Heart right ventricle (tissue), 16 donors: ENCODE measurements around the gene PACSIN2. TPM values are rescaled to one million over a fixed set of nuclear protein-coding genes. Genes with fewer than 3 reads are reported as not detected.

Experiments
- ATAC-seq, 8 donors: fragments of 200-7000 bp; cut with Tn5 transposase; one replicate each; pipeline ENCODE4 v1.9.1; 2020; ENCODE audit warnings: mild to moderate bottlenecking in 8 of 8, moderate library complexity in 8 of 8, moderate number of reproducible peaks in 1 of 8
- DNase-seq, 2 donors: peaks; one replicate each; pipeline ENCODE4 v3.0.0-alpha.2; 2020
- H3K27ac ChIP-seq, 10 donors: fragments of 200-600 bp; sonication (generic) in 2 of 10; one replicate each; pipeline versions ENCODE4 v1.5.0 to v1.8.0; 2020 to 2022; ENCODE audit warnings: mild to moderate bottlenecking in 3 of 10
- H3K27me3 ChIP-seq, 7 donors: fragments of 200-600 bp; one replicate each; pipeline ENCODE4 v1.8.0; 2021 to 2022; ENCODE audit warnings: mild to moderate bottlenecking in 2 of 7
- H3K36me3 ChIP-seq, 9 donors: fragments of 200-600 bp; sonication (generic) in 1 of 9; one replicate each; pipeline versions ENCODE4 v1.5.0 to v1.8.0; 2020 to 2022; ENCODE audit warnings: mild to moderate bottlenecking in 2 of 9
- H3K4me1 ChIP-seq, 9 donors: fragments of 200-600 bp; sonication (generic) in 1 of 9; one replicate each; pipeline versions ENCODE4 v1.5.0 to v1.8.0; 2020 to 2022; ENCODE audit warnings: mild to moderate bottlenecking in 4 of 9
- H3K4me3 ChIP-seq, 10 donors: fragments of 200-600 bp; sonication (generic) in 2 of 10; one replicate each; pipeline versions ENCODE4 v1.5.0 to v1.8.0; 2020 to 2022; ENCODE audit warnings: mild to moderate bottlenecking in 7 of 10, moderate library complexity in 2 of 10
- H3K9me3 ChIP-seq, 11 donors: fragments of 200-600 bp in 10 of 11; sonication (generic) in 2 of 11; one replicate each; pipeline versions ENCODE4 v1.5.0 to v1.8.0; 2013 to 2022; ENCODE audit warnings: mild to moderate bottlenecking in 2 of 11, control low read depth in 1 of 11, moderate library complexity in 1 of 11
- WGBS, 2 donors: extraction: QIAGEN DNeasy Blood & Tissue Kit; methylation state at CpG; one replicate each; pipeline ENCODE4 v1.1.7; 2013; ENCODE audit warnings: inconsistent platforms in 1 of 2; 5-methylcytosine and 5-hydroxymethylcytosine counted together
- intact Hi-C, 10 donors: fragments of 100-400 bp; cut with DNase I; formaldehyde crosslinking; loops; one replicate each; pipeline versions ENCODE4 v1.11.1 to v1.14.2; 2022
- polyA plus RNA-seq, 2 donors: library from polyadenylated mRNA; stranded (reverse); fragments of 200-250 nt; gene quantifications; one replicate each; pipeline ENCODE4 v1.2.3, GENCODE V29; 2013
- total RNA-seq, 10 donors: library from RNA; stranded (reverse); fragmentation: NEBNext Ultra II Directional in 3 of 10; extraction: Animal tissue kit (Norgen Biotek cat#: 25700) in 3 of 10; gene quantifications; one replicate each; pipeline versions ENCODE4 v1.2.1 to v1.2.4, GENCODE V29; 2021 to 2023
- TF ChIP-seq, protein P1 (sequence below), 9 donors: fragments of 200-600 bp; sonication (generic) in 2 of 9; IDR thresholded peaks; one replicate each; pipeline versions ENCODE4 v1.5.0 to v1.8.0; 2021 to 2022; ENCODE audit warnings: antibody characterized with exemption in 9 of 9, mild to moderate bottlenecking in 5 of 9, moderate library complexity in 1 of 9
- donor health status: Arrhythmogenic right ventricular cardiomyopathy.
- donor health status: ischemic (EF 13 %, LVEDD 7.1; RV severe dilation, severe dysfunction).
- donor health status: healthy with polysubstance abuse.
- donor health status: DM: no; HTN: yes; CAD: no.
- donor health status: DM: no; HTN: no; CAD: no.
- donor health status: ischemic (EF 25% LVEDD 6.9; RV normal size, moderate dysfunction).
- donor health status: ischemic (EF 25% LVEDD 5.7; RV mildly dilated, moderate dysfunction).
- donor health status: healthy.
- donor health status: DM: yes; HTN: yes; CAD: no.
- donor health status: Ischemic cardiomyopathy.
- donor health status: ischemic (EF 35%, LVEDD 5.7; RV mildly dilated, moderate dysfunction).
- donor health status: nonischemic (EF 11% LVEDD 7.7; RV severe dilation, severe dysfunction).
- donor health status: DM: yes; HTN: yes; CAD: no.
- donor health status: PGD.
- donor health status: ischemic (EF 29% LVEDD 5.4; RV normal size, mild dysfunction).
- donor health status: nonischemic (EF 23%, LVEDD 6.1; RV moderate dilation, normal function).

PACSIN2 gene
- total and polyA plus RNA-seq, 12 donors: 24.3 to 69.7 (median 57.0) TPM

DNA sequence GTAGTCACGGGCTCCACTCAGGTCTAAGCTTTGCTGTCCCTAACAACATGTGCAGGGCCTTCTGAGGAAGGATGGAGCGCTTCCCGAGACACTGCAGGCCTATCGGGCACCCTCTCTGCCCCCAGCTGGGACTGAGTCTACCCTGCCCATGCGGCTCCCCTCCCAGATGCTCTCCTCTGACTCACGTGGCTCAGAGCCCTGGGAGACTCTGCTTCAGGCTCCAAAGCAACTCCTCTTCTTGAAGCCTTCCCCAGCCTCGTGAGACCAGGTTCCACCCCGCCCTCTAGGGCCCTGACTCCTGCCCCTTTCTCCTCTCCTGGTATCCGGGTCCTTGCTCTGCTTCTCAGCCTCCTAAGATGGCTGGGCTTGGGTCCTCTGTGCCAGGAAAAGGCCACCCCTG lies 129.5 kb downstream of the PACSIN2 start:
- H3K4me3 ChIP-seq: no peak overlapping the region
- ATAC-seq (peak in 1 of 8 donors; percentile 24), DNase-seq (no peak)
- no peak overlapping the region for H3K27ac ChIP-seq
- TF ChIP-seq, protein P1, sequence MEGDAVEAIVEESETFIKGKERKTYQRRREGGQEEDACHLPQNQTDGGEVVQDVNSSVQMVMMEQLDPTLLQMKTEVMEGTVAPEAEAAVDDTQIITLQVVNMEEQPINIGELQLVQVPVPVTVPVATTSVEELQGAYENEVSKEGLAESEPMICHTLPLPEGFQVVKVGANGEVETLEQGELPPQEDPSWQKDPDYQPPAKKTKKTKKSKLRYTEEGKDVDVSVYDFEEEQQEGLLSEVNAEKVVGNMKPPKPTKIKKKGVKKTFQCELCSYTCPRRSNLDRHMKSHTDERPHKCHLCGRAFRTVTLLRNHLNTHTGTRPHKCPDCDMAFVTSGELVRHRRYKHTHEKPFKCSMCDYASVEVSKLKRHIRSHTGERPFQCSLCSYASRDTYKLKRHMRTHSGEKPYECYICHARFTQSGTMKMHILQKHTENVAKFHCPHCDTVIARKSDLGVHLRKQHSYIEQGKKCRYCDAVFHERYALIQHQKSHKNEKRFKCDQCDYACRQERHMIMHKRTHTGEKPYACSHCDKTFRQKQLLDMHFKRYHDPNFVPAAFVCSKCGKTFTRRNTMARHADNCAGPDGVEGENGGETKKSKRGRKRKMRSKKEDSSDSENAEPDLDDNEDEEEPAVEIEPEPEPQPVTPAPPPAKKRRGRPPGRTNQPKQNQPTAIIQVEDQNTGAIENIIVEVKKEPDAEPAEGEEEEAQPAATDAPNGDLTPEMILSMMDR (IDR thresholded peaks at IDR 0.05): no peak
- H3K9me3 ChIP-seq: no peaks in the 10 kb centered on the region
- H3K4me1 ChIP-seq: peaks cover 0 to 33% (median 14%) of the 10 kb centered on the region in 9 donors
- peaks cover 0 to 98% (median 41%) of the 10 kb centered on the region in 9 donors for H3K36me3 ChIP-seq
- 79 to 83% methylated on average over 9 of the region's 9 CpGs for WGBS, 2 donors
- intact Hi-C loops: no loop called here
- H3K27me3 ChIP-seq: no peaks in the 10 kb centered on the region

DNA sequence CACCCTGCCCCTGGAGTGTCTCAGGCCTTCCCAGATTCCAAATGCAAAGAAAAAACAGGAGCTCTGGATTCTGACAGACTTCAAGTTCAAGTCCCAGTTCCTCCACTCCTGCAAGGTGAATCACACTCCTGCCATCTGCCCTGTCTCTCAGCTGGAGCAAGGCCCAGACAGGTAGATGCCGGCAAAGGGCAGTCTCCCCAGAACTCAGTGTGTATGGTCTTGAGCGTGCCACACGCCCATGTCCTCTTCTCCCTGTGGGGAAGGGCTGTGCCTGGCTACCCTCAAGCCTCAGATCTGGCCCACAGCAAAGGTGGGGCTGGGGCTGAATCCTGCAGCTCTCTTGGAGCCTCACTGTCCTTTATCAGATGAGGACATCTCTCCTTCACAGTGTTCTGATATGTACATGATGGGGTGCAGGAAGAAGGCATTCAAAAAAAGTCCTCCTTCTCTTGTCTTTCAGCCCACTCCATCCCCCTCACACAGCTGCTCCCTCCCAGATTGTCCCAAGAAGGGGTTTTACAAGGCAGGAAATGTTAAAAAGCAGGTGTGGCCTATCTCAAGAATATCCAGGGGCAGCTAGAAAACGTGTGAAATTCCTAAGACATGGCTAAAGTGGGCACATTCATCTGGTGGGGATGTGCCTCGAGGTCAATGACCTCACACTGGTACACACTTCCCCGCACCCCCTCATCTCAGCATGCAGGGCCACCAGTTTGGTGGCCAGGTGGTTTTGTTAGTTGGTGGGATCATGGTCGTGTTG lies 130.2 kb downstream of the PACSIN2 start:
- WGBS, 2 donors: 77 to 80% methylated on average over 7 of the region's 7 CpGs
- H3K4me1 ChIP-seq: peaks cover 0 to 33% (median 14%) of the 10 kb centered on the region in 9 donors

DNA sequence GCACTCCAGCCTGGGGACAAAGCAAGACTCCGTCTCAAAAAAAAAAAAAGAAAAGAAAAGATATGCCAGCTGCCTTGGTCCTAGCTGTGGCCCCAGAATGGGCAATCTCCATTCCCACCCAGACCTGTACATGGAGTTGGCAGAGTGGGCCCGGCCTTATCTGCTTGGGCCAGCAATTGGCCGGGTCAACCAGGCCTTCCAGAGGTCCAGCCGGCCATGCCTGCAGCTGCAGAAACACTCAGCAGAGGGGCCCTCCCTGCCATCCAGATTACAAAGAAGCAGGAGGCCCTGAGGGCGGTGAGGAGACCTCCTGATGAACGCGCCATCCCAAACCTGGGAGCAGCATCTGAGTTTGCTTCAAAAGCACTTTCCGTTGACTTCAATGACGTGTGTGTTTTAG lies 131.0 kb downstream of the PACSIN2 start:
- no peak overlapping the region for H3K4me3 ChIP-seq
- peaks cover 0 to 33% (median 11%) of the 10 kb centered on the region in 9 donors for H3K4me1 ChIP-seq
- ATAC-seq: no peak

More for the DNA sequence above, 130.2 kb downstream of the PACSIN2 start:
- no peak for ATAC-seq
- intact Hi-C loops: no loop called here
- Histone ChIP-seq H3K9me3 (no peaks in the 10 kb centered on the region), H3K36me3 (peaks cover 0 to 98% (median 35%) of the 10 kb centered on the region in 9 donors), H3K4me3 (no peak overlapping the region), H3K27ac (no peak overlapping the region), H3K27me3 (no peaks in the 10 kb centered on the region)
- TF ChIP-seq, protein P1 (IDR thresholded peaks at IDR 0.05): no peak
- DNase-seq: no peak

DNA sequence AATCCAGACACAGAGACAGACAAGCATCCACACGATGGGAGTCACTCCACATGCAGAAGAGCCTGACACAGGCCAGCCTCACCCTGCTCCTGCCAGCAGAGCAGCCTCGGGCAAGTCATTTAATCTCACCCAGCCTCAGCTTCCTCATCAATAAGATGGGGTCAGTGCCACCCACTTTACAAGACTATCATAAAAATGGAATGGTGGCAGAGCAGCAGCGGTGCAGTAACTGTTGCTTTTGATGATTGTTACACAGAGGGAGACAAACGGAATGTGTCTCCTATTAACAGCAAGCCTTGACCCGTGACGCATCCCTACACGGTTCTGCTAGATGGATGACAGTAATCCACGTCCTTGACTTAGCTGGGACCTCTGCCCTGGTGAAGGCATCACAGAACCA lies 131.8 kb downstream of the PACSIN2 start:
- ATAC-seq (no peak), DNase-seq (no peak)
- intact Hi-C loops: no loop called here
- TF ChIP-seq, protein P1 (IDR thresholded peaks at IDR 0.05): no peak
- Histone ChIP-seq H3K4me1 (peaks cover 0 to 39% (median 13%) of the 10 kb centered on the region in 9 donors), H3K9me3 (no peaks in the 10 kb centered on the region), H3K36me3 (peaks cover 0 to 99% (median 36%) of the 10 kb centered on the region in 9 donors), H3K27ac (peak overlapping the region in 2 of 10 donors; percentile 15 to 46), H3K4me3 (no peak overlapping the region), H3K27me3 (no peaks in the 10 kb centered on the region)
- WGBS, 2 donors: 84 to 85% methylated on average over 8 of the region's 8 CpGs

More for the DNA sequence above, 131.0 kb downstream of the PACSIN2 start:
- no peak for DNase-seq
- intact Hi-C loops: no loop called here
- Histone ChIP-seq H3K27me3 (no peaks in the 10 kb centered on the region), H3K36me3 (peaks cover 0 to 99% (median 31%) of the 10 kb centered on the region in 9 donors), H3K27ac (no peak overlapping the region), H3K9me3 (no peaks in the 10 kb centered on the region)
- TF ChIP-seq, protein P1 (IDR thresholded peaks at IDR 0.05): no peak
- WGBS, 2 donors: 80 to 83% methylated on average over 9 of the region's 9 CpGs
